Type B pancreatic cell (in vitro differentiated cells): ENCODE data around the gene DAPP1. TPM values are rescaled to one million over a fixed set of nuclear protein-coding genes. Genes with fewer than 3 reads are reported as not detected.
A peak's percentile ranks its signal among the peaks of the same experiment; 100 is the strongest.

Source experiments
- DNase-seq: peaks from one replicate; pipeline ENCODE4 v3.0.0; 2021; ENCODE audit warnings: mixed read lengths; ENCODE audit not compliant: unreplicated experiment; ENCODE audit errors: extremely low spot score
- H3K27ac Mint-ChIP-seq: 2 replicates; pipeline ENCODE4 v1.8.0; 2021; ENCODE audit warnings: mild to moderate bottlenecking, mixed read lengths
- H3K27me3 Mint-ChIP-seq: 2 replicates; pipeline ENCODE4 v1.8.0; 2021; ENCODE audit warnings: mixed read lengths
- H3K36me3 Mint-ChIP-seq: 2 replicates; pipeline ENCODE4 v1.8.0; 2021; ENCODE audit warnings: mixed read lengths
- H3K4me1 Mint-ChIP-seq: one replicate; pipeline ENCODE4 v1.8.0; 2021; ENCODE audit warnings: mixed read lengths; ENCODE audit not compliant: unreplicated experiment
- H3K4me3 Mint-ChIP-seq: 2 replicates; pipeline ENCODE4 v1.8.0; 2021; ENCODE audit warnings: mild to moderate bottlenecking, mixed read lengths
- H3K9me3 Mint-ChIP-seq: 2 replicates; pipeline ENCODE4 v1.8.0; 2021; ENCODE audit warnings: mixed read lengths
- total RNA-seq: library from RNA; stranded (reverse); gene quantifications from 2 replicates; pipeline ENCODE4 v1.2.1, GENCODE V29; 2021; ENCODE audit warnings: low replicate concordance
- TF ChIP-seq, protein P1 (sequence below): fragments of 200-600 bp; sonication (generic); conservative IDR thresholded peaks from 2 replicates; pipeline ENCODE4 v1.5.0; 2021; ENCODE audit warnings: antibody characterized with exemption, mild to moderate bottlenecking

Gene DAPP1
- total RNA-seq, 1 donor from 2014 or later = 10.6 TPM

DNA sequence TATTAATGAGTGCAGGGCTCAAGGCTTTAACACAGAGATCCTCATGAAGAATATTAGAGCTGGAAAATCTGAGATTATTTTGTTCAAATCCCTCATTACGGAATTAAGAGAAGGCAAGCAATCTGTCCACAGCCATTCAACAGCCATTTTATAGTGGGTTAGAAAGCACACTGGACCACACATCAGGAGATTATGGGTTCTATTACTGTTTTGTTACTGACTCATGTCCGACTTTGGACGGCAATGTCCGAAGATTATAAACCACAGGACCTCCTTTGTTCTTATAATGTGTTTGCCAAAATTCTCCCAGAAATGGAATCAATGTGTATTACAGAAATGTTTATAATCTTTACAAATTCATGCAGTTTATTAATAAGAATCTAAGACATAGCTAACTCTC is 69.5 kb downstream of the DAPP1 start:
- Mint-ChIP-seq H3K27ac (no peak overlapping the region), H3K36me3 (peaks cover 4% of the 10 kb centered on the region), H3K4me1 (peaks cover 5% of the 10 kb centered on the region), H3K4me3 (no peak overlapping the region), H3K9me3 (no peaks in the 10 kb centered on the region), H3K27me3 (no peaks in the 10 kb centered on the region)
- DNase-seq = no peak
- TF ChIP-seq, protein P1, sequence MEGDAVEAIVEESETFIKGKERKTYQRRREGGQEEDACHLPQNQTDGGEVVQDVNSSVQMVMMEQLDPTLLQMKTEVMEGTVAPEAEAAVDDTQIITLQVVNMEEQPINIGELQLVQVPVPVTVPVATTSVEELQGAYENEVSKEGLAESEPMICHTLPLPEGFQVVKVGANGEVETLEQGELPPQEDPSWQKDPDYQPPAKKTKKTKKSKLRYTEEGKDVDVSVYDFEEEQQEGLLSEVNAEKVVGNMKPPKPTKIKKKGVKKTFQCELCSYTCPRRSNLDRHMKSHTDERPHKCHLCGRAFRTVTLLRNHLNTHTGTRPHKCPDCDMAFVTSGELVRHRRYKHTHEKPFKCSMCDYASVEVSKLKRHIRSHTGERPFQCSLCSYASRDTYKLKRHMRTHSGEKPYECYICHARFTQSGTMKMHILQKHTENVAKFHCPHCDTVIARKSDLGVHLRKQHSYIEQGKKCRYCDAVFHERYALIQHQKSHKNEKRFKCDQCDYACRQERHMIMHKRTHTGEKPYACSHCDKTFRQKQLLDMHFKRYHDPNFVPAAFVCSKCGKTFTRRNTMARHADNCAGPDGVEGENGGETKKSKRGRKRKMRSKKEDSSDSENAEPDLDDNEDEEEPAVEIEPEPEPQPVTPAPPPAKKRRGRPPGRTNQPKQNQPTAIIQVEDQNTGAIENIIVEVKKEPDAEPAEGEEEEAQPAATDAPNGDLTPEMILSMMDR = no peak

DNA sequence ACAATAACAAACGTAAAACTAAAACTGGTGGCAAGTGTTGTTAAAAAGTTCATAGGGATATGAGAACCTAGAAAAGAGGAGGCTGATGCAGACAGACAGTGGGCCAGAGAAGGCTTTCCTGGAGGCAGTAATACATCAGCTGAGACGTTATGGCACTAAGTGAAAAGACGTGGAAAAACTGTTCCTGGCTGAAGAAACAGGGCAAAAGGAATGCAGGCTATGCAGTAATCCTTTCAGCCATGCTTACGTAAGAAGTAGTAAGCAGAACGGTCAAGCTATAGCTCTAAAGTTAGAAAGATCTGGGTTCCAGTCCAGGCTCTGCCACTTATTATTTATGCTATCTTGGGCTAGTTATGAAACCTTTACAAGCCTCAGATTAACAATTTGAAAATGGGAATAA is 71.2 kb downstream of the DAPP1 start:
- Mint-ChIP-seq H3K4me1 (peaks cover 13% of the 10 kb centered on the region), H3K27ac (no peak overlapping the region), H3K9me3 (no peaks in the 10 kb centered on the region), H3K4me3 (no peak overlapping the region), H3K36me3 (no peaks in the 10 kb centered on the region), H3K27me3 (no peaks in the 10 kb centered on the region)
- TF ChIP-seq, protein P1 = no peak
- DNase-seq = no peak

DNA sequence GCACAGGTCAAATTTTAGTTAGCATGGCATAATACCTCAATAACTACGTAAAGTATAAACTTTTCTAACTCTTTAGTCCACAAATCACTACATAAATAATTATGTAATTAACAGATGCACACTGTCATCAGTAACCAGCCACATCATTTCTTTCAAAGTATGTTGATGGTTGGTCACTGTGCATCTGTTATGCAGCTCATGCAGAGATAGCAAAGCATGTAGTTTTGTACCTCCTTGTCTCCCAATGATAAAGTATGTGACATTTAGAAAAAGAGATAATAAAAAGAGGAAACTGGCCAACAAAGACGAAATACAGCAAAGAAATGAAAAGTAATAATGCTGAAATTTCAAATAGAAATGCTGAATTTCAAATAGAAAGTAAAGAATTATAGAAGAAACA is 74.7 kb downstream of the DAPP1 start:
- H3K27me3 Mint-ChIP-seq = no peaks in the 10 kb centered on the region
- no peaks in the 10 kb centered on the region for H3K36me3 Mint-ChIP-seq
- no peak overlapping the region for H3K27ac Mint-ChIP-seq
- H3K4me3 Mint-ChIP-seq = peak overlapping the region; percentile 19
- H3K9me3 Mint-ChIP-seq = no peaks in the 10 kb centered on the region
- peaks cover 19% of the 10 kb centered on the region for H3K4me1 Mint-ChIP-seq
- TF ChIP-seq, protein P1 = no peak
- no peak for DNase-seq

DNA sequence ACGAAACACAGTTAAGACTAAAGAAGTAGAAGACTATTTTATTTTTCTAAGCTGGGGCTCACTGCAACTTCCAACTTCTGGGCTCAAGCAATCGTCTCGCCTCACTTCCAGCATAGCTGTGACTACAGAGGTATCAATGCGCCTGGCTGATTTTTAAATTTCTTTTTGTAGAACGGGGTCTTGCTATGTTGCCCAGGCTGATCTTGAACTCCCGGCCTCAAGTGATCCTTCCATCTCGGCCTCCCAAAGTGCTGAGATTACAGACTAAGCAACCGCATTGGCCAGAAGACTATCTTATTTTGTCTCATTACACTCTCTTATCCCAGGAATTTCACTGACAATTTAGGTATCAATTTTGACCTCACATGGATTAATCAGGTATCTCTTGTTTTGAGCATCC is 76.4 kb downstream of the DAPP1 start:
- Mint-ChIP-seq H3K27ac (peak overlapping the region; percentile 99), H3K27me3 (no peaks in the 10 kb centered on the region), H3K9me3 (no peaks in the 10 kb centered on the region), H3K4me1 (peaks cover 19% of the 10 kb centered on the region), H3K36me3 (no peaks in the 10 kb centered on the region), H3K4me3 (peak overlapping the region; percentile 99)
- DNase-seq = no peak
- TF ChIP-seq, protein P1 = no peak

DNA sequence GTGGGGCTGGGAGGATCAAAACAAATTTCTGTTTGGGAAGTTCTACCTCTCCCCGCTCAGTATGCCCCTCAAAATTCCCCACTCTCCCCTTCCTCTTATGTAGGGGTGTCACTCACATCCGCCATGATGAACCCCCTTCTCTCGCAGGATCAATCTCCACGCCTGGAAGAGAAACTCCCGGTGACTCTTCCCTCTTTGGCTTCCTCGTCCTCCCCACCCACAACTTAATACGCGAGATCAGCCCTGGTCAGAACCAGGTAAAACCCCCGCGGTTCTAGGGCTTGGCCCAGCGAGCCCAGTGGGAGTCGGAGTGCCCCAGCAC is 77.2 kb downstream of the DAPP1 start:
- no peaks in the 10 kb centered on the region for H3K36me3 Mint-ChIP-seq
- H3K27me3 Mint-ChIP-seq = no peaks in the 10 kb centered on the region
- TF ChIP-seq, protein P1 = no peak
- H3K27ac Mint-ChIP-seq = peak overlapping the region; percentile 99
- H3K4me1 Mint-ChIP-seq = peaks cover 19% of the 10 kb centered on the region
- no peak for DNase-seq
- H3K4me3 Mint-ChIP-seq = peak overlapping the region; percentile 99
- no peaks in the 10 kb centered on the region for H3K9me3 Mint-ChIP-seq
